HG03066 (cell line): ENCODE measurements around the gene CYB561.

Experiments
- ATAC-seq: cut with Tn5 transposase; IDR thresholded peaks from one replicate; pipeline ENCODE4 v1.9.1; 2021; ENCODE audit warnings: low read depth; ENCODE audit not compliant: unreplicated experiment

Gene CYB561

DNA sequence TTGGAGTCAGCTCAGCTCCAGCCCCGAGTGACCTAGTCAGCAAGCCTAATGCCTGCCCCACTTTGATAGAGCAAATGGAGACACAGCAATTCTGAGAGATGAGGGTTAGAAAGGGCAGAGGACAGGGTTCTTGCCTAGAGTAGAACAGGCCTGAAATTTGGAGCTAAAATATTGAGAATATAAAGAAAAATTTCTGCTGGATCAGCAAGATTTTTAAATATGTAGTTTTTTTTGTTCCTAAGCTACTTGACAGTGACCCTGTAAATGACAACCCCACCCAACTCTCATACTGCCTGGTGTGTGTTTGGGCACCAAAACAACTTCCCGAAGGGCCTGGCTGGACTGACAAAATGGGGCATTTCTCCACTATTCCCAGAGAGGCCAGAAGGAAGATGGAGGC is 26.7 kb downstream of the CYB561 start:
- no peak for ATAC-seq

DNA sequence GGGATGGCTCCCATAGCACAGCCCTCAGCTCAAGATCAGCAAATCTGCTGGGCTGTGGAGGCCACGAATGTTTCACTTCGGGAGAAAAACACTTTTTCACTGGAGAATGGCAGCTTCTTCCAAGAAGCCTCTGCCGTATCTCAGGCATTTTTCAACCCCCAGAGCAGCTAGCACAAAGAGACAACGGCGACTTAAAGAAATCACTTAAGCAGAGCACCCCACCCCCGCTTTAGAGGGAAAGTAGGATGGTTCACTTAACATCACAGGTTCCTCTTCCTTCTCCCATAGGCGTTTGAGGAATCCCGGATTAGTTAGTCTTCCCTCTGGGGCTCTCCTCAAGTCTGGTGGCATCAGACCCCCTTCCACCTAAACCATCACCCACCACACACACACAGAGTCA is 27.6 kb downstream of the CYB561 start:
- ATAC-seq = no peak

DNA sequence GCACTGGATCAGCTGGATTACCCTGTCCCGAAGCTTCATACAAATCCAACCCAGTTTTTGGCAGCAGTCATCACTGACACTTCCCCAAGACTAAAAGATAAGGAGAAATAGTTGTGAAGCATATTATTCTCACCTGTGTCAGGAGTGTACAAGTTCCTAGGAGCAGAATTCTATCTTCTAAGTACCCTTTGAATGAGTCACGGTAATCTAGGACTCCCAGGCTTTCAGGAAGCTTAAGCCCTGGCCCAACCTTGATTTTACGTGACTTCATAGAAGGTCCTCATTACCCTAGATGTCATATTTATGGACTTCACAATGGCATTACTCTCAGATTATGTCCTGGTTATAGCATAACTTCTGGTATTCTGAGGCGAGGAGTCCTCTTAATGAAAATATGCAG is 31.9 kb downstream of the CYB561 start:
- ATAC-seq = no peak

DNA sequence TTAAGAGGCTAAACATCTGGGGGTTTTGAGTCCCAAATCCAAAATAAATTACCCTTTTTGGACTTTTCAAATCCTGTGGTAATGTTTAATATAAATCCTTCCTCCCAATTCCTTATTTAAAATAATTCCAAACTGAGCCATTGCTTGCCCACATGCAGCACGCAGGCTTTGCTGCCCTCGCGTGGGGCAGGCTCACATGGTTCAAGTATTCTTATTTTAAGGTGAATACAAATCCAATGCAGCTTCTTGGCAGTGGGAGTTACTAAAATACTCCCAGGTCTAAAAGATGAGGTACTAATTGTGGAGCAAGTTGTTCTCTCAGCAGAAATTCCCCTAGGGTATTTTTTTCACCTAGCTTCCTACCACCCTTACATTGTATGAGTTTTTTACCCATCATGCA is 33.0 kb downstream of the CYB561 start:
- no peak for ATAC-seq

DNA sequence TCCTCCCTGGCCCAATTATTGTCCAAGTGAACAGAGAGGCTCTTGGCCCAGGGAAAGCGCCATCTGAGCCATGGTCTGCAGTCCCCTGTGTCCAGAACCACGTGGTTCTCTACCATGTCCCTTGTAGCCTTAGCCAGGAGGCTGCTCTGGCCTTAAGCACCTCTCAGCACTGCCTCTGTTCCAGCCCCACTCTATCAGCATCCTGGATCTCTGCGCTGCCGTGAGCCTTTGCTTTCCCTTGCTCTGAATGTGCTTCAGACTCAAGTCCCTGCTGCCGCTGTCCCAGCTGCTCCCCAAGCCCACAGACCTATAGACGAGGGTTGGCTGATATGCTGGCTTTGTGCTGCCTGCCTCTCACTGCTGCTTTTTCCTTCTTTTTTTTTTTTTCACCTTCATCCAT is 33.9 kb downstream of the CYB561 start:
- ATAC-seq = no peak

DNA sequence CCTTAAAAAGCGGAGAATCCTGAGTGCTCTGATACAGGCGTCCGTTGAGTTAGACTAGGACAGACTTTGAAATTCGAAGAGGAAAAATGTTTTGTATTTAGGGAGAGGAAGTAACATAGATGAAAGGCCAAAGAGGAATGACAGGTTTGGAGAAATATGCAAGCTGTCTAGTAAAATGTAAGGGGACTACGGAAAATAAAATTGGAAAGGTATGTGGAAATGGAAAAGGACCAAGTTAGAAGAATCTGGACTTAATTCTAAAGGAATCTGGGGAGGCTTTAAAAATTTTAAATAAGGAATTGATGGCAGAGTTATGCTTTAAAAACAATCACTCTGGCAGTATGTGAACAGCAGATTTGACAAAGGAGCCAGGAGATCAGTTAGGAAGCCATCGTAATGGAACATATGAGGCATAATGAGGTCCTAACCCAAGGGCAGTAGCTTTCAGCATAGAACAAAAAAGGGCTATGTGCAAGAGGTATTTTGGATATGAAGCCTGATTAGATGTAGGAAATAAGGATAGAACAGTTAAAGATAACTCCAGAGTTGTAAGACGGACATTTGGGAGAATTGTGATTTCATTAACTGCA is 38.3 kb downstream of the CYB561 start:
- no peak for ATAC-seq

DNA sequence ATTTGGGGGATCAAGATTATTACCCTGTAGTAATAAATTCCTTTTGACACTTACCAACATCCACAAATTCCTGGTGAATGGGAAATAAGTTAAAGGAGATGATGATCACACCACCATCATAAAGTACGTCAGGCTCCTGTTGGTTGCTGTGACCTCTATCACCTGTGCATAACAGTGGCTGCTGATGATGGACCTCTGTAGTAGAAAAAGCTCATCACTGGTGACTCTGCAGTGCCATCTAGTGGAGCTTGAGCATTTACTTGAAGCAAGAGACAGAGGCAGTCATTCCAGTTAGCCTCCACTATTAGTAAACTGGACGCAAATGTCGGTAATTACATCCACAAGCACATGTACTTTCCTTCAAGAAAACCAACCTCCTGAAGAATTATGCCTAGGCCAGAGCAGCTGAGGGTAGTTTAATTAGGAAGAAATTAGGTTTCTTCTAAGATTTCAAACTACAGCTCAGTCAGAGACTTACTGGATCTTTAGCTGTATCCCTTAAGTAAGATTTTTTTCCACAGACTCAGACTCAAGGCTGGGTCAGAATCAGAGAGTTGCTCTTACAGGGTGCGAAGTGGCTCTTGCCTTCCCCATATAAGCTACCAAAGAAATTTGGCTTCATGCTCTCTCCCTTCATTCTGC is 39.3 kb downstream of the CYB561 start:
- ATAC-seq = peak; percentile 88

DNA sequence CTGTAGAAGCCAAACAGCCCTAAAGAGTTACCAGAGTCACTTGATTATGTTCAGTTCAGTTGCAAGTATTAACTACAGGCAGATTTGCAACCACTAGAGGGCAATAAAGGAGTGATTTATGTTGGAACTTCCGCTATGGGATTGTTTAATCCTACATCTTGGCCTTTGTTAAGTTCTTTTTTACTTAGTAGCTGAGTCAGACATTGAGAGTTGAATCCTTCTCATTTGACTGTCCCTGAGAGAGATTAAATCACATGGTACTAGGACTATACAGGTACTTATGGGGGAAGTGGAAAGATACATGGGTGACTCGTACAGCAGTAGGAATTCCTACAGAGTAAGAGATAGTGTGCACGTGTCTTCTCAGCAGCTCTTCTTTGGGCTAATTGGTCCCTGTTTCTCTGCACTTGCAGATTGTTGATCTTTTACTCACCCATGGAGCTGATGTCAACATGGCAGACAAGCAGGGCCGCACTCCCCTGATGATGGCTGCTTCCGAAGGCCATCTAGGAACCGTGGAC is 40.3 kb downstream of the CYB561 start:
- no peak for ATAC-seq

DNA sequence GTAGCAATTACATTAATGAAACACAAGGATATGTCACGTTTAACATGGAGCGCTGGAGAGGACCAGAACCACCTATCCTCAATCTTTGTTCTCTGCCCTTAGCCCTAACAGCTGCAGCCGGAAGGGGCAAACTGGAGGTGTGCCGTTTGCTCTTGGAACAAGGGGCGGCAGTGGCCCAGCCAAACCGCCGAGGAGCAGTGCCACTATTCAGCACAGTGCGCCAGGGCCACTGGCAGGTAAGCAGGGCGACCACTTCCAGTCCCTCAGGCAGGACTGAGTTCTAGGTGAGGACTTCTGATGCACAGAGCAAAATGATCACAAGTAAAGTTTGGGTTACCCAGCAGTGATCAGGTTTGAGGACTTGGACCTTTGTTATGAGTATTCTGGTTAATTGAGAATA is 41.1 kb downstream of the CYB561 start:
- no peak for ATAC-seq

DNA sequence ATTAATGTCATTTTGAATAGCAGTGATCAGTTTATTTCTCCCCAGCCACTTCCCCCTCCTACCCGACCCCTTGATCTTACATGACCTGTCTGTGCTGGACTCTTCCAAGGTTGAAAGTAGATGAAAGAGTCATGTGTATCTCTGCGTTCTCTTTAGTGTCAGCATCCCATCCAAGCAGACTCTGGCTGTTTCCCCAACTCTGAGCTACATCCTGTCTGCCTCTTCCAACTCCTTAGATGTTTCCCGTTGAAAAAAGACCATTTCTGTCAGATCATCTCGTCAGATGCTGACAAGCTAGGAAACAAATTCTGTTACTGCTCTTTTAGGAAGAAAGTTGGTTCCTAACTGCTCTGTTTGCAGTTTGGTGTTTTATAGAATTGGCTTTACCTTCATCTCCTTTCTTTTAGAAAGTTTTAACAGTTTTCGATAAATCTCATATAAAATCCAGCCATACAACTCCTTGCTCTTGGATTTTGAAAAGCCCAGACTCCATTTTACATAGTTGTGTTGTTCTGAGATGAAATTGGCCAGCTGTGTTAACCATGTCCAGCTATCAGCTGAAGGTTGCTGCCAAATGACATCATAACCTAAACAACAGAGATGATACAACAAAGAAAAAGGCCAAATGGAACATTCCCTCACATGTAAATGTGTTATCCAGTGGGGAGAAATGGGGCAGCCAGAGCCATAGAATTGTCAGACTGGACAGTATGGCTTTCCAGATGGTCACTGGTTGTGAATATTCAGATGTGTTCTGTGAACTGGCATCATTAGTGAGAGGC is 43.5 kb downstream of the CYB561 start:
- ATAC-seq = no peak

DNA sequence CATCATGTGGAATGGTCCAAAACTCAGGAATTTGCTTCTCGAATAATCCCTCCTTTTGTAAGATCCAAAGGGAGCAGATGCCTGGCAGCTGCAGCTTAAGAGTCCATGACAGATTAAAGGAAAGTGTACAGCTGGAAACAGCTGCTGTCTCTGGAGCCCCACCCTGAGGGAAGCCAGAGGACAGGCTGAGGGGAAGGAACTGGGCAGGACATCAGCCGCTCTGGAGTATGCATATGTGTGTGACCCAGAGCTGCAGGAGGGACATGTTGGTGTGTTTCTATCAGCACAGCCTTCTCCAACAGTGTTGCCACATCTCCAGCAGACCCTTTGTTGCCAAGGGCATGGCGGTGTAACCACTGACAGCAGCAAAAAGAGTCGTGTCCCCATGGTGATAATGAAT is 46.2 kb downstream of the CYB561 start:
- ATAC-seq = no peak

DNA sequence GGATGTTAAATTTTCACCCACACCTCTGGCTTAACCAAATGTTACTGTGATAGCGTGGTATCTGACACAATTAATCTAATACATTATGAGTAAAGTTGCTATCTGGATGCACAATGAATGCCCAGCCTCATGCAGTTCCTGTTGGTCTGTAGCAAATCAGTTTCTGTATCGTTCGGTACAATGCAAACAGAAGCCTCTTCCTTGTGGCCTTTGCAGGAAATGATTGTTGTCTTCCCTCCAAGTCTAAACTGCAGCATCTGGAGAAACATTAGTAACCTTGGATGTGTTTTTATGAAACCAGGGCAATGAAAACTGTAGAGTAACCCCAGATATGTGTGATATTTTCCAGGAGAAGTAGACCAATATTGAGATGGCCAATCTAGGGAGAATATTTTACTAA is 46.8 kb downstream of the CYB561 start:
- ATAC-seq = no peak

DNA sequence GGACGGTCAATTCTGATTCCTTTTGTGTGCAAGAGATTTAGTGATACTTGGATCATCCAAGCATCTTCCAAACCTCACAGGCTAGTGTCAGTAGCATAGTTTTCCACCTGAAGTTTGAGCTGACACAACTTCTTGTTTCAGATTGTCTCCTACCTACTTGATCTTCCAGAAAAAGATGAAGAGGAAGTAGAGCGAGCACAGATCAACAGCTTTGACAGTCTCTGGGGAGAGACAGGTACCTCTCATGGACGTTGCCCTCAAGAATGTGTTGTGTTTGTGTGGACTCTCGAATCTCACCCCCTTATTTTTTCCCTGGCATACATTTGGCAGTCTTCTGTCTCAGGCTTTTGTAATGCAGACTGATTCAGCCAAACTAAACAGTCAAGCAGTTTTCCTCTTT is 47.4 kb downstream of the CYB561 start:
- ATAC-seq = no peak

DNA sequence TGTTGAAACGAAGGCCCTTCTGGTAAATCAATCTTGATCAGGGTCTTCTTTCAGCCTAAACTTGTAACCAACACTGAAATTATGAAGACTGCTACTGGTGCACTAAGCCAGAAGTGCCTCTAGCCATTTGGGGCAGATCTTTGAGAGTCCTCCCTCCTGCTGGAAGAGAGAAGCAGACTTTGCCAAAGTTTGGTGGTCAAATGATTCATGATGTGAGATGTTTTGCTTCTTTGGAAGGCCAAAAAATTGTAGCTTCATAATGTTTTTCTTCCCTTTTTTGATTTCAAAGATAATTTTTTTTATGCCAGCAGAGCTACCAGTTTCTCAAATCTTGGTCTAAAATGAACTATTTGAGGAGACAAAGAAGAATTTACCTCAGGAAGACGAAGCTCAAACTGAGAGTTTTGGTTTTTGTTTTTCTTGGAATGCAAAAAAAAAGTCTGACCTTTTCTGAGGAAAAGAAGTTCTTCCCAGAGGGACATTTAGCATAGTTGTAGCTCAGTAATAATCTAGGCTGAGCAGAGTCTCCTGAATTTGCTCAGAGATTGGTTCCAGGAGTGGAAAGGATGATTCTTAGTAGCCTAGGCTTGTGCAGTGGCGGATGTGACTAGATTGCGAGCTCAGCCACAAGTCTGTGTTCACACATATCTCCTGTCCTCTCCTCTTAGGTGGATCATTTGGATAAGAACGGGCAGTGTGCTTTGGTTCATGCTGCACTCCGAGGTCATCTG is 50.9 kb downstream of the CYB561 start:
- no peak for ATAC-seq

DNA sequence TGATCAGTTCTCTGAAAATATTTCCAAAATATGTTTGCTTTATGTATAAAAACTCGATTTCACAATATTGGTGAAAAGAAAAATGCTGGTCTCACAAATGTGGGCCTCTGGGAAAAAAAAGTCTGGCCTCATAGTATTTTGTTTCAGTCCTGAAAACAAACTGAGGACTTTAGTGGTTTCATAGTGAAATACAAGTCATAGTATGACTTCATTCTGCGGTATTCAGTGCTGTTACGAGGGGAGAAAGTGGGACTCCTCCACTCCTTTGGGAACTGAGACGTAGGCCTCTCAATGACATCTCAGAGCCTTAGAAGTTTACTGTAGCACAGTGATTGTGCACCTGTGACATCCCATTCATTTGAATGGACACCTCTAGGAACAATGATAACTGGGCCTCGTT is 56.0 kb downstream of the CYB561 start:
- no peak for ATAC-seq

DNA sequence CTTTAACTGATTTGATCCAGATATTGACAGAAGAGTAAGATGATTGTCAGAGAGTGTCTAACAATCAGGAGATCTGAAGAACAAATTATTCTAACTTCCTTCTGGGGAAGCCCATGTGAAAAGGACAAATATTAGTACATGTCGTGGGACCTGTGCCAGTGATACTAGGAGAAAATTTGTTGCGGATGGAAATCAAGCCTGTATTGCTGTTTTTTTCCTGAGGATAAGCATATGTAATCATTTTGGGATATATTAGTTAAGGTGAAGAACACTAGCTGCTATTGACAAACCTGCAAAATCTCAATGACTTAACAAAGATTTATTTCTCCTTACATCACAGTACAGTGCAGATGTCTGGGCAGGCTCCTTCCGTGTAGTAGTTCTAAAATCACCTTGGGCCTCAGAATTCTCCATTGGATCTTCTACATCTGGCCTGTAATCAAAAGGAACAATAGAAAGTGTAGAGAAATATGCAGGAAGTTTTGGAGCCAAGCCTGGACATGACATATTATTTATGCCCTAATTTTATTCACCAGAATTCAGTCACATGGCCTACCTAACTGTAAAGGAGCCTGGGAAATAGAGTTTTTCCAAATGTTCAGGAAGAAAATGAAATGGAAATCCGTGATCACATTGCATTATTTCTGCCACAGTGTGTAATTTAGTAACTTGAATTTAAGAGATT is 58.3 kb downstream of the CYB561 start:
- no peak for ATAC-seq

DNA sequence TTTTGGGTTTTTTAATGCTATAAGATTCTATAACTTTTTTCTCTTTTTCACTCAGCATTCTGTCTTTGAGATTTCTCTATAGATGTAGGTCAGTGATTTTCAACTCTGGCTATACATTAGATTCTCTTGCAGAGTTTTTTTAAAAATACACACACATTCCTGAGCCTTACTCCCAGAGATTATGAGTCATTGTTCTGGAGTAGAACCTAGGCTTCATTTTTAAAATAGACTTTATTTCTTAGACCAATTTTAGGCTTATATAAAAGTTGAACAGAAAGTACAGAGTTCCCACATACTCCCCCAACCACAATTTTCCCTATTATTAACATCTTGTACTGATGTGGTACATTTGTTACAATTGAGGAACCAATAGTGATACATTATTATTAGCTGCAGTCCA is 63.3 kb downstream of the CYB561 start:
- ATAC-seq = no peak
